Psoas muscle (tissue), 8 donors: ENCODE measurements around the gene C2orf68. TPM values are rescaled to one million over a fixed set of nuclear protein-coding genes. Genes with fewer than 3 reads are reported as not detected.

Source experiments
- ATAC-seq, 4 donors: fragments of 200-7000 bp; cut with Tn5 transposase; one replicate each; pipeline ENCODE4 v1.9.1; 2020; ENCODE audit warnings: moderate library complexity in 3 of 4, mild to moderate bottlenecking in 2 of 4
- DNase-seq, 2 donors: peaks; one replicate each; pipeline ENCODE4 v3.0.0-alpha.2; 2020
- H3K27ac ChIP-seq: fragments of 200-600 bp; one replicate; pipeline ENCODE4 v1.8.0; 2022
- H3K27me3 ChIP-seq, 3 donors: fragments of 200-600 bp in 1 of 3; one replicate each; pipeline versions ENCODE4 v1.6.1 to v1.8.0; 2013 to 2022; ENCODE audit warnings: low read length in 2 of 3, mild to moderate bottlenecking in 2 of 3, moderate library complexity in 1 of 3; ENCODE audit not compliant: insufficient read depth in 3 of 3
- H3K36me3 ChIP-seq, 2 donors: fragments of 200-600 bp in 1 of 2; one replicate each; pipeline versions ENCODE4 v1.6.1 to v1.8.0; 2013 to 2022; ENCODE audit warnings: low read depth in 1 of 2, mild to moderate bottlenecking in 1 of 2, moderate library complexity in 1 of 2; ENCODE audit not compliant: insufficient read depth in 1 of 2
- H3K4me1 ChIP-seq: fragments of 200-600 bp; one replicate; pipeline ENCODE4 v1.8.0; 2022
- H3K4me3 ChIP-seq: fragments of 200-600 bp; one replicate; pipeline ENCODE4 v1.8.0; 2022; ENCODE audit warnings: mild to moderate bottlenecking
- H3K9me3 ChIP-seq: fragments of 200-600 bp; one replicate; pipeline ENCODE4 v1.8.0; 2022
- CTCF ChIP-seq: fragments of 200-600 bp; IDR thresholded peaks from one replicate; pipeline ENCODE4 v1.8.0; 2022; ENCODE audit warnings: antibody characterized with exemption
- WGBS, 3 donors: extraction: QIAGEN DNeasy Blood & Tissue Kit; methylation state at CpG; one replicate each; pipeline versions ENCODE4 v1.1.6 to v1.1.7; 2013; 5-methylcytosine and 5-hydroxymethylcytosine counted together
- intact Hi-C, 2 donors: fragments of 100-400 bp; cut with DNase I; formaldehyde crosslinking; loops; one replicate each; pipeline versions ENCODE4 v1.11.0 to v1.14.2; 2022
- polyA plus RNA-seq, 3 donors: library from polyadenylated mRNA; stranded (reverse); fragments of 200-250 nt; gene quantifications; one replicate each; pipeline ENCODE4 v1.2.3, GENCODE V29; 2013
- total RNA-seq, 4 donors: library from RNA; stranded (reverse); fragmentation: NEBNext Ultra II Directional in 2 of 4; extraction: Animal tissue kit (Norgen Biotek cat#: 25700) in 2 of 4; gene quantifications; one replicate each; pipeline versions ENCODE4 v1.2.1 to v1.2.4, GENCODE V29; 2021 to 2023
- donor health status: healthy with polysubstance abuse.
- donor health status: DM: no; HTN: no; CAD: no; lungs with moderate emphysema.
- donor health status: Bipolar disorder and iron deficiency.
- donor health status: healthy.
- donor health status: DM: yes; HTN: yes; CAD: no.
- donor health status: DM: no; HTN: no; CAD: no.
- donor health status: DM: no; HTN: no; CAD: no.
- donor health status: DM: yes; HTN: yes; CAD: no.

Gene C2orf68
- total and polyA plus RNA-seq, 7 donors: 26.9 to 76.0 (median 45.6) TPM

- TF ChIP-seq CTCF: no peak
- Histone ChIP-seq H3K36me3 (peaks cover 1 to 48% of the 10 kb centered on the region in 2 donors), H3K9me3 (no peaks in the 10 kb centered on the region), H3K4me3 (peak overlapping the region; percentile 74), H3K4me1 (peaks cover 56% of the 10 kb centered on the region), H3K27ac (peak overlapping the region; percentile 89), H3K27me3 (no peaks in the 10 kb centered on the region)
- ATAC-seq: peak; percentile 58 to 74 (median 63)
- WGBS, 3 donors: 1 to 5% (median 3%) methylated on average over 26 to 36 of the region's 36 CpGs
- intact Hi-C loops: loop anchor here in 1 of 2 donors (2.0 kb wide), 1 partner anchor 13 kb away; no protein-coding TSS in a partner anchor
- DNase-seq: peak; percentile 84 to 90
Measured at GRCh38 chr2:85601771-85602475, 9.9 kb downstream of the C2orf68 start.

GRCh38 chr2:85600951-85601770 lies 10.7 kb downstream of the C2orf68 start:
- Histone ChIP-seq H3K9me3 (no peaks in the 10 kb centered on the region), H3K4me3 (peak overlapping the region; percentile 74), H3K4me1 (peaks cover 56% of the 10 kb centered on the region), H3K36me3 (peaks cover 3 to 53% of the 10 kb centered on the region in 2 donors), H3K27ac (peak overlapping the region; percentile 89), H3K27me3 (no peaks in the 10 kb centered on the region)
- DNase-seq: peak in 1 of 2 donors; percentile 45
- intact Hi-C loops: loop anchor here in 1 of 2 donors (2.0 kb wide), 1 partner anchor 14 kb away; no protein-coding TSS in a partner anchor
- TF ChIP-seq CTCF: no peak
- ATAC-seq: no peak
- WGBS, 3 donors: 67 to 68% (median 67%) methylated on average over 6 of the region's 6 CpGs

- peaks cover 48% of the 10 kb centered on the region for H3K4me1 ChIP-seq
- no peak for ATAC-seq
- WGBS, 3 donors: 72 to 76% (median 73%) methylated on average over 3 of the region's 3 CpGs
Measured at GRCh38 chr2:85600235-85600575, 11.7 kb downstream of the C2orf68 start.

More at GRCh38 chr2:85600235-85600575, 11.7 kb downstream of the C2orf68 start:
- Histone ChIP-seq H3K4me3 (no peak overlapping the region), H3K9me3 (no peaks in the 10 kb centered on the region), H3K27ac (peak overlapping the region; percentile 13), H3K27me3 (no peaks in the 10 kb centered on the region), H3K36me3 (peaks cover 3 to 49% of the 10 kb centered on the region in 2 donors)
- TF ChIP-seq CTCF: no peak
- no peak for DNase-seq
- intact Hi-C loops: loop anchor here in 1 of 2 donors (2.0 kb wide), 1 partner anchor 15 kb away; no protein-coding TSS in a partner anchor
